ENCODE results near the gene MIER1.
A peak's percentile ranks its signal among the peaks of the same experiment; 100 is the strongest.
"Not testable (repeated sequence)": the region's sequence is repeated elsewhere in the genome, so short reads cannot be mapped to it uniquely, and the experiment has no call there.

Gene MIER1

DNA sequence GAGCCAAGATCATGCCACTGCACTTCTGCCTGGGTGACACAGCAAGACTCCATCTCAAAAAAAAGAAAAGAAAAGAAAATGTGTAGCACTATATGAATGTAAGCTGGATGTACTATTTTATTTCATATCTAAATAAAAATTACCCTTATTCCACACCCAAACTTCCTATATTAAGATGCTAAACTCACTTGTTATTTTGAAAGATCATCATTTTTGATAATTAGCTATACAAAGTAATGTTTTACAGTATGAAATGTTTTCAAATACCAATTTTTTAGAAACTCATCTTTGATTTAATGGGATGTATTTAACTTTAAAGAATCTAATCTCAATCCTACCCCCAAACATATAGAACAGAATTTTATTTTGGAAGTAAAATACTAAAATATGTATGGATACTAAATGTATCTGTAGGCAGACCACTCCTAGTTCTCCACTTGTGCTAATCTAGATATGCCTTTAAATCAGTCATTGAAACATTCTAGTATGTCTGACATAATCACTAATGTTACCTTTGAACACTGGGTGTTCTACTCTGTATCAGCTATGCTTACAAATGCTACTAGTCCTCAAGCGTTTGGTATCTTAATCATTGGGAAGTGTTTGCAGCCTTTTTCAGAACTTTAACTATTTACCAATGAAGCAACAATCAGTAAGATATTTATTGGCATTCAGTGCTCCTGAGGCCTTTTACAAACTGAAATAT lies 12.9 kb downstream of the MIER1 start:
- no peak for DNase-seq

- DNase-seq: no peak
Measured at GRCh38 chr1:66938613-66939012, 13.8 kb downstream of the MIER1 start.

DNA sequence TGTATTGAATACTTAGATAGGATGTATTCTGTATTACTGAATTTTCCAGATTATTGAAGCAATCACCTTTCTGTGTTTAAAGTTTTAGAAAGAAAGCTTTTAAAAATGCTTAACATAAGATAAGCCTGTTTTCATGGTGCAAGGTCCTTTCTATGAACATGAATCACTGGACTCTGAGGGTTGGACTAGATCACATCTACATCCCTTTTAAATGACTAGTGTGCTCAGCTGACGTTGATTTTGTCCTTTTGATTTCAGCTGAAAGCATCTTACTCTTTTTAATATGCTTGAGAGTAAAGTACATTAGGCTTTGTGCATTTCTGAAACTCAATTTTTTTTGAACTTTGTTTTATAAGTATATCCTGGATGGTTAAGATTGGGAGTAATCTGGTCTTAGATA lies 16.2 kb downstream of the MIER1 start:
- DNase-seq: no peak

- no peak for DNase-seq
Measured at GRCh38 chr1:66943361-66943969, 18.7 kb downstream of the MIER1 start.

DNA sequence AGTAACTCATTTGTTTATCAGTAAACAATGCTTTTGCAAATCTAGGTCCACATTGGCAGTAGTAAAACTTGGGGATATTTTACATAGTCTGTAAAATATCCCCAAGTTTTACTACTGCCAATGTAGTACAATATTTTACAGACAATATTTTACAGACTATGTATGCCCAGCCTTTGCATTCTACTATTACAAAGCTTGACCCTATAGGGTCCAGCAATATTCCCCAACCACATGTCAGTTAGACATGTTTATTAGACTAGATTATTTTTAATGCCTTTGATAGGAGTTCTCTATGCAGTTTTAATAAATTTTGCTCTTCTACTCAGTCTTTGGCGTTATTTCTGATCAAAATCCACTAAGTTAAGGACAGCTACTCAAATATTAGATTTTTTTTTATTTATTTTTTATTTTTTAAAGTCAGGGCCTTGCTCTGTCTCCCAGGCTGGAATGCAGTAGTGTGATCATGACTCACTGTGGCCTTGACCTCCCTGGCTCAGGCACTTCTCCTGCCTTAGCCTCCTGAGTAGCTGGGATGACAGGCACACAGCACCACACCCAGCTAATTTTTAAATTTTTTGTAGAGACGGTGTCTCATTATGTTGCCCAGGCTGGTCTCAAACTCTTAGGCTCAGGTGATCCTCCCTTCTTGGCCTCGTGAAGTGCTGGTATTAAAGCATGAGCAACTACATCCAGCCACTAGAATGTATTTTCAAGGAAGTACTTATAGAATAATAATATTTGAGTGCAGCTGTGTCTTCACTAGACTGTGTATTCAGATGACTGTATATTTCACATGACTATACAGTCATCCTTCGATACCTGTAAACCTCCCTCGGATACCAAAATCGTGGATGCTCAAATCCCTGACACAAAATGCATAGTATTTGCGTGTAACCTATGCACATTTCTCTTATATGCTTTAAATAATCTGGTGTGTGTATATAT lies 19.8 kb downstream of the MIER1 start:
- DNase-seq: peak in 1 of 56 donors; percentile 2

GRCh38 chr1:66945316-66945715 lies 20.5 kb downstream of the MIER1 start:
- no peak for DNase-seq

GRCh38 chr1:66947267-66947666 lies 22.5 kb downstream of the MIER1 start:
- DNase-seq: no peak

- no peak for DNase-seq
Measured at GRCh38 chr1:66951513-66951912, 26.7 kb downstream of the MIER1 start.

DNA sequence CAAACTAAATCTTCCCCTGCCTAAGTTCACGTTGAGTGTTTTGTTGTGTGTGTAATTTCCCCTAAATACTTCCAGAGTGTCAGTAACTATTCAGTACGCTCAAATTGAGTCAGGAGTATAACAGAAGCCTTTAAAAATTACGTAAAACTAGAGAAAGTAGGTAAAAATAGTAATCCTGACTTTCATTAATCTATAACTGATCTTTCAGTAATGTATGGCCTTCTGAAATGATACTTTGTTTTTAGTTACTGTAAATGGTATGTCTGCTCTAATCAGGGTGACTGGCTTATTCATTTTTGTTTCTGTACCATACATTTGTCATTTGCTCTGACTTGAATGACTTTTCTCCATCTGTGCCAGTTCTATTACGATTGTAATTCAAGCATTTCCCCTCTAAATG lies 29.4 kb downstream of the MIER1 start:
- no peak for DNase-seq

DNA sequence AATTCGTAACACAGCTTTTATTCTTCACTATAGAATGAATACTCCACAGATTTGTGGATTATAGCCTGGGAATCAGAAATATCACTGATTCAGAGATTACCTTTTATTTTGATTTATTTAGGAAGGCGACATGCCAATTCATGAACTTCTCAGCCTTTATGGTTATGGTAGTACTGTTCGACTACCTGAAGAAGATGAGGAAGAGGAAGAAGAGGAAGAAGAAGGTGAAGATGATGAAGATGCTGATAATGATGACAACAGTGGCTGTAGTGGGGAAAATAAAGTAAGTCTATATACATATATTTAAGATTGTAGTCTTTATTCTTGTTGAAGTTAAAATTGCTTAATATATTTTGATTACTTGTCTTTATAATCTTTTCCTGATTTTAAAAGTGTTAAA lies 33.1 kb downstream of the MIER1 start:
- DNase-seq: no peak

DNA sequence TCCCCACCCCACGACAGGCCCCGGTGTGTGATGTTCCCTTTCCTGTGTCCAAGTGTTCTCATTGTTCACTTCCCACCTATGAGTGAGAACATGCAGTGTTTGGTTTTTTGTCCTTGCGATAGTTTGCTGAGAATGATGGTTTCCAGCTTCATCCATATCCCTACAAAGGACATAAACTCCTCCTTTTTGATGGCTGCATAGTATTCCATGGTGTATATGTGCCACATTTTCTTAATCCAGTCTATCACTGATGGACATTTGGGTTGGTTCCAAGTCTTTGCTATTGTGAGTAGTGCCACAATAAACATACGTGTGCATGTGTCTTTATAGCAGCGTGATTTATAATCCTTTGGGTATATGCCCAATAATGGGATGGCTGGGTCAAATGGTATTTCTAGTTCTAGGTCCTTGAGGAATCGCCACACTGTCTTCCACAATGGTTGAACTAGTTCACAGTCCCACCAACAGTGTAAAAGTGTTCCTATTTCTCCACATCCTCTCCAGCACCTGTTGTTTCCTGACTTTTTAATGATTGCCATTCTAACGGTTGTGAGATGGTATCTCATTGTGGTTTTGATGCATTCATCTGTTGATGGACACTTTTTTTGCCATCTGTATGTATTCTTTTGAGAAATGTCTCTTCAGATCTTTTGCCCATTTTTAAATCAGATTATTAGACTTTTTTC lies 41.5 kb downstream of the MIER1 start:
- not testable (repeated sequence) for DNase-seq

DNA sequence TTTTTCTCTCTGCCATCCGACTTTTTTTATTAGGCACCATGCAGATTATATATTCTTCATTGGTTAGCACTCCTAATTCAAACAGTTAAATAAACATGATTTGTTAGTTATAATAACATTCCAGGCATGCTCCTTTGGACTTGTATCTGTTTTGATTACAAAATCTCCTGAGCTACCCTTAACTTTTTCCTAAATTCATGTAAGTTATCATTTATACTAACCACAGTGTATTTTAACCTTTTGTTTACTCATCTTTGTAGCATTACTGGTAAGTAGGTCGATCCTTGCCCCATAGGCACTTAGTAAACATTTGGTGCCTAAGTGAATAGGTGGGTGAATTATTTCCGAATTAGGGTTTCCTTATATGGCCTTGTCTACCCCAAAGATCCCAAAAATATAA lies 43.8 kb downstream of the MIER1 start:
- DNase-seq: no peak

DNA sequence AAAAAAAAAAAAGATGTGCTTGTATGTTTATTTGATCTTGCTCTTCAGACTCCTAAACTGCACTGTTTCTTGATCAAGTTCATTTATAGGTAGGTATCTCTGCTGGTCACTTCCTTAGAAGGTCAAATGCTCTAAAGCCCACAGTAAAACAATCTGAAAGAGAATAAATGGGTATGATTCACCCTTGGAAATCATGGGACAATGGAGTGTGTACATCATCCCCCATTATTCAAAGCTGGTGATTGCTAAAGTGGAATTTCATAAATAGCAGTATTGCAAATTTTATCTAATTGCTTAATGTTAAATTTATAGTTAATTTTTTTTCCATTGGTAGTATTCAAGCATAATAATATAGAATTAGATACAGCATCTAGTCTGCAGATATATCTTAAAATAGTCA lies 53.4 kb downstream of the MIER1 start:
- DNase-seq: no peak

GRCh38 chr1:66979621-66980020 lies 54.8 kb downstream of the MIER1 start:
- DNase-seq: not testable (repeated sequence)

DNA sequence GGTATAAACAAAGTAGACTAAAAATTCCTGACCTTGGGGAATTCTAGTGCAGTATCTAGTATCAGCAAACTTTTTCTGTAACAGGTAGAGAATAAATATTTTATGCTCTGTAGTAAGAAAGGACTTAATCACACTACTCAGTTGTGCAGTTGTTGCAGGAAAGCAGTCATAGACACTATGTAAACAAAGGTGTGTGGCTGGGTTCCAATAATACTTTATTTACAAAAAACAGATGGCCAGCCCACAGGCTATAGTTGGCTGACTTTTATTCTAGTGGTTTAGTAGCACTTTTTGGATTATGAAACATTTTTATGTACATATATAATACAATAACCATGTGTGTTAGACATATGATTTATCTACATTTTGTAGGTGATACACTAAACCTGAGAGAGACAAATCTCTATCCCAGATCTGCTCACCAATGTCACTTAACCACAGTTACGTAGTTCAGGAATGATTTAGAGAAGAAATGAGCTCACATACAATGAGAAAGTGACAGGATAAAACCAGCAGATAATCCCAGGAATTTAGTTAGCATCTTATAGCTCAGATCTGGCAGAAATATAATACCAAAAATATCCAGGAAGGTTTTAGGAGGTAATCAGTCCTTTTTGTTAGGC lies 56.1 kb downstream of the MIER1 start:
- no peak for DNase-seq

DNA sequence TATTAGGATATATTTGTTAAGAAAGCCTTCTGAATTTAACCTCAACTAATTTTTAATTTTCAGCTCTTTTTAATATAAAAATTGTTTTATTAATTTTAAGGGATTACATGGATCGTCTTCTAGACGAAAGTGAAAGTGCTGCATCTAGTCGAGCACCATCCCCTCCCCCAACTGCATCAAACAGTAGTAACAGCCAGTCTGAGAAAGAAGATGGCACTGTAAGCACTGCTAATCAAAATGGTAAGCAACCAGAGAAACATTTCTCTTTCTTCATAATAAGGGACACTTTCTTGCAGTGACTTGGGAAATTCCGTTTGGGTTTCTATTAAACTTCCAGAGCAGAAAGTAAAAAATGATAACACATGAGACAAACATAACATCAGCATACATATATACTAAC lies 56.9 kb downstream of the MIER1 start:
- peak in 28 of 56 donors; percentile 1 to 62 (median 20) for DNase-seq

DNA sequence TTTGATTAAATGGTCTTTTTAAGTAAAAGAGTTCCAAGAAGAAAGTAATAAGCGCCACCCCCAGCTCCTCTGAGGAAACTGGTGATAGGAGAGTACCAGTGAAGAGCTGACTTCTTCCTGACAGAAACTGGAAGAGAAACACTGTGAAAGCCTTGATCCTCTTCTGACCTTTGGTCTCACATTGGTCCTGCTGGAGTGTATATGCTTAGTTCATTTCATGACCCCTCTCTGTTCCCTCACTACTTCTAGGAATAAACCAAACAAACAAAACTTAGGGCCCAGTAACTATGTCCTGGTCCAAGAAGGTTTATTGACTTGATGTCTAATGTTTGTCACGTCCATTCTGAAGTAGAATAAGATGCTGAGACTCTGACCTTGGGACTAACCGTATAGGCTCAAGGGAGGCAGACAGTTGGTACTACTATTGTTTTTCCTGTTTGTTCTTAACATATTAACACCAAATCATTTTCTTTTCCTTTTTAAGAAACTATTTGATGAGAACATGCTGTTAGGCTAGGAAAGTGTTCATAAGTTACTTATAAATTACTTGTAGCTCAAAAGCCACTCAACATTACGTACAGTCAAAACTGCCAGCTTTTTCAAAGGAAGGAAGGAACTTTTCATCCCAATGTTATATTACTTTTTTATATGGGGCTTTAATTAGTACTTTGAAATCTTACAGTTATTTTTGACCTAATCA lies 57.9 kb downstream of the MIER1 start:
- DNase-seq: no peak

DNA sequence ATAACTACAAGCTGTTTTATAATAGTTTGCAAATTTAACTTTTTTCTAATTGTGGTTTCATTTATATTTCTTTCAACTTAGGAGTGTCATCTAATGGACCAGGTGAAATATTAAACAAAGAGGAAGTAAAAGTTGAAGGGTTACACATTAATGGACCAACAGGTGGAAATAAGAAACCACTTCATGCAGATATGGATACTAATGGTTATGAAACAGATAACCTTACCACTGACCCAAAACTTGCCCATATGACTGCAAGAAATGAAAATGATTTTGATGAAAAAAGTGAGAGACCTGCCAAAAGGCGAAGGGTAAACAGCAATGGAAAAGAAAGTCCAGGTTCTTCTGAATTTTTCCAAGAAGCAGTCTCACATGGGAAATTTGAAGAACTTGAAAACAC lies 59.7 kb downstream of the MIER1 start:
- DNase-seq: no peak

DNA sequence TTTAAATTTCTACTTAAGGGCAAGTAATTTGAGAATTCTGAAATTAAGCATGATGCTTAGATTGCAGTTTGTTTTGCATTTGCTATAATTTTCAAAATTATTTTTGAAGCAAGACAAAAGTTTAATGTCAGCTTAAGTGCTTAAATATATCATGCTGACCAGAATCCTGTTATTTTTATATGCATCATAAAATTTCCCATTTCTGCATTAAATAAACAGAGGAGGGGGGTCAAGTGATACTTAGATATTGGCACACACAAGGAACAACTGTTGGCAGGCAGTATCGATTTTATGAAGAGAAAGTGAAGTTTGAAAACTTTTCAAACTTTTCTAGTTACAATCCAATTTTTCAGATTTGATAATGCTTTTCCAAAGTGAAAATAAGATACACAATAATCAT lies 61.0 kb downstream of the MIER1 start:
- DNase-seq: no peak

- DNase-seq: no peak
Measured at GRCh38 chr1:66993076-66993475, 68.3 kb downstream of the MIER1 start.
